Measurements from ENCODE around the gene CCR6. TPM values are rescaled to one million over a fixed set of nuclear protein-coding genes. Genes with fewer than 3 reads are reported as not detected.

The CCR6 gene
- total RNA-seq, 2 donors from 2014 or later: not detected

DNA sequence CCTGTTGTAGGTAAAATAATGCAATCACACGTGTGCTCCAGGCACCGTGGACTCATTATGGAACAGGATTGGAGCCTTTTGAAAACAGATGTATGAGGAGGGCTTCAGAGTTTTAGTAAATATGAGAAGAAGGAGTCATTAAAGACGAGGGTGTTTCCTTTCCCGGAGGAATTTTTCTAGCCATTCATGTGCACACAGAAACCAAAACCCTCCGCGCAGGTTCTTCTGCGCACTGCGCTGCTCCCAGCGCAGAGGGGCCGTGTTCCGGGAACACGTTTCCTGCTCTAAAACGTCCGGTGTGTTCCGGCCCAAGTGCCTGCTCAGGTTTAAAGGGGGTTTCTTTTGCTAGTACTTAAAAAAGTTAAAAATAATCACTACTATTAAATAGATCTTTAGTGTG lies 23.2 kb downstream of the CCR6 start:
- DNase-seq (ENCODE audit: low spot score in 2 of 2) (no peak), ATAC-seq (no peak)
- Mint-ChIP-seq H3K27ac (no peak overlapping the region), H3K9me3 (no peaks in the 10 kb centered on the region), H3K36me3 (no peaks in the 10 kb centered on the region)

DNA sequence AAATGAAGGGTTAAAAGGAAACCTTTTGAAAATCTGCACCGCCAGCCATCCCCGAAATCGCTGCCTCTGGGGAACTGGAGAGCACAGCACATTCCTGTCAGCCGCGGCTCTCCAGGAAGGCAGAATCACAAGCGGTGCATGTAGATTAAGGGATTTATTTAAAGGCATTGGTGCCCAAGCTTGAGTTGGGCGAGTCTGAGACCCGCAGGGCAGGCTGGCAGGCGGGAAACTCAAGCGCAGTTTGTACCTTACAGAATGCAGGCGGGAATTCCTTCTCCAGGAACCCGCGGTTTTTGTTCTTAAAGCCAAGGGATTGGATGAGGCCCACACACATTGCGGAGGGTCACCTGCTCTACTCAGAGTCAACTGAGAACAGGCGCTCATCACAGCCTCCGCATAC lies 24.1 kb downstream of the CCR6 start:
- Mint-ChIP-seq H3K36me3 (no peaks in the 10 kb centered on the region), H3K9me3 (no peaks in the 10 kb centered on the region), H3K27ac (peak overlapping the region in 1 of 2 donors; percentile 33)
- no peak for ATAC-seq
- DNase-seq (ENCODE audit: low spot score in 2 of 2): no peak

DNA sequence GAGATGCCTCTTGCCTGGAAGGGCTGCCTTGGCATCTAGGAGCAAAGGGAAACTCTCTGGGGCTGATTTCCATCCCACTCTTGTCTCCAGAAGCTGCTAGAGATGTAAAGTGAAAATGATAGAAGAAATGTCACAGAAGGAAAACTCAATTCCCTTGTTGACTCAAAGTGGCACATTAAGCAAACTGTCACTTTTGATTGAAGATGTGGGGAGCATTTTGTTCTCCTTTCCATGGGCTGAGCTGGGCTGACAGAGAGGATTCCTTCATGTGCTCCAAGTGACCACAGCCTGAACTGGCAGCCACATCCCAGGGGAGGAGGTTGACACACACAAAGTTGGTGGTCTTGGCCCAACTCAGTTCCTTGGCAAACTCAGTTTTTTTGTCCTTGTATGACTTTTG lies 25.1 kb downstream of the CCR6 start:
- Mint-ChIP-seq H3K36me3 (no peaks in the 10 kb centered on the region), H3K9me3 (no peaks in the 10 kb centered on the region), H3K27ac (no peak overlapping the region)
- DNase-seq (ENCODE audit: low spot score in 2 of 2) (no peak), ATAC-seq (no peak)

DNA sequence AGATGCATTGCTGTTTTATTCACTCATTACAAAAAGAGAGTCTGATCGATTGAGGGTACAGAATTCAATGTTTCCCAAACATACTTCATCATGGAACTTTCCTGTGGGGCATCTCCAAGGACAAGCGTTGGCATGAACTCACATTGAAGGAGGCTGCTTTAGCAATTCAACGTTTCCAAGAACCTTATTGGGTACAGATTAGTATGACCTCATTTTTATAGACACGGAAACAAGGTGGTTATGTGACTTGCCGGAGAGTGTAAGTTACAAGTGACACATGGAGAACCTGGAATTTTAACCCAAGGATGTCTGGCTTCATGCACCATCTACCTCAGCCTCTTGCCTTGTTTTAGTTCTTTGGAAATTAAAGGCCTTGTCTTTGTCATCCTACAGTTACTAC lies 26.1 kb downstream of the CCR6 start:
- ATAC-seq: no peak
- H3K27ac Mint-ChIP-seq: no peak overlapping the region
- no peaks in the 10 kb centered on the region for H3K9me3 Mint-ChIP-seq
- no peaks in the 10 kb centered on the region for H3K36me3 Mint-ChIP-seq
- no peak for DNase-seq (ENCODE audit: low spot score in 2 of 2)

DNA sequence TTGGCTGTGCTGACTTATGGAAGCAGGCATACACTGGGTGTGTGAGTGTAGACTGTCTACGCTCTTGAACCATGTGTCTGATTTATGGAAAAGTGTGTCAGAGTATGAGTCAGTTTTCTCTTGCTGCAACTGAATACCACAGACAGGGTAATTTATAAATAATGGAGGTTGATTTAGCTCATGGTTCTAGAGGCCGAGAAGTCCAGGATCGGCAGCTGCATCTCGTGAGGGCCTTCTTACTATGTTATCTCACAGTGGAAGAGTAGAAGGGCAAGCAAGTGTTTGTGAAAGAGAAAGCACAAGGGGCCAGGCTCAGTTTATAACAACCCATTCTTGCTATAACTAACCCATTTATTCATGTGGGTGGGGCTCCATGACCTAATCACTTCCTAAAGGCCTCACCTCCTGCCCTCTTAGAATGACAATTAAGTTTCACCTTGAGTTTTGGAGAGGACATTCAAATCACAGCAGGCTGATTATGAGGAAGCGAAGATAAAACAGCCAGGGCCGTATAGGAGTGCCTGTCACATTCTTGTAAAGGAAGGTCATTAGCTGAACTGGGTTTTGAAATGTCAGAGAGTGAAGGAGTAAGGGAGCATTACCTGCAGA lies 28.1 kb downstream of the CCR6 start:
- H3K9me3 Mint-ChIP-seq: no peaks in the 10 kb centered on the region
- ATAC-seq: peak; percentile 51 to 93

DNA sequence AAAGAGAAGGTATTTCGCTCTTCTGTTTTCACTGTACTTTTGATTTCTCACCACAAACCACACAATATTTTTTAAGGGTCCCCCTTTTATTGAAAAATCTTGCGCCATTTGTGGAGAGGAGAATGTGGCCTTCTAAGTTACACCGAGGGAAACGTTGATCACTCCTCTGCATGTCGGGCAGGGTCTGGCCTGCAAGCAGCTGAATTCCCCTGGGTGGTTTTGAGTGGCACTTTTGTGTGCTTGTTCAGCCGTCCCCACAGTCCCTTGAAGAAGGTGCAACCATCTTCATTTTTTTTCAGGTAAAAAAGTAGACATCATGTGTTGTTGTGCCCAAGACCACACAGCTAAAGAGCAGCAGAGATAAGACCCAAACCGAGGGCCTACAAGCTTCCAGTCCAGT lies 28.8 kb downstream of the CCR6 start:
- Mint-ChIP-seq H3K27ac (no peak overlapping the region), H3K36me3 (no peaks in the 10 kb centered on the region)
- ATAC-seq: no peak

More for the DNA sequence above, 28.1 kb downstream of the CCR6 start:
- peak in 1 of 2 donors; percentile 9 for DNase-seq (ENCODE audit: low spot score in 2 of 2)
- H3K27ac Mint-ChIP-seq: peak overlapping the region; percentile 1 to 25
- H3K36me3 Mint-ChIP-seq: no peaks in the 10 kb centered on the region

DNA sequence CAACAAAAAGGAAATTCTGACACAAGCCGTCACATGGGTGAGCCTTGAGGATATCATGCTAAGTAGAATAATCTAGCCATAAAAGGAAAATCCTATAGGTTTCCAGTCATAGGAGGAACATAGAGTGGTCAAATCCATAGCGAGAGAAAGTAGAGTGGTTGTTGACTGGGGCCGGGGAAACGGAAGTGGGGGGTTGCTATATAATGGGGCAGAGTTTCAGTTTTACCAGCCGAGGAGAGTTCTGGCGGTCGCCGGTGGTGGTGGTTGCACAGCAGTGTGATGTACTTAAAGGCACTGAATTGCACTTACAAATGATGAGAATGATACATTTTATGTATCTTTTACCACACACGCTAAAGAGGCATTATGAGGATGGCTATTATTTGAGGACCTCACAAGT lies 30.0 kb downstream of the CCR6 start:
- ATAC-seq (peak in 1 of 2 donors; percentile 49), DNase-seq (ENCODE audit: low spot score in 2 of 2) (no peak)
- no peak overlapping the region for H3K27ac Mint-ChIP-seq

More for the DNA sequence above, 28.8 kb downstream of the CCR6 start:
- no peak for DNase-seq (ENCODE audit: low spot score in 2 of 2)
- H3K9me3 Mint-ChIP-seq: no peaks in the 10 kb centered on the region

DNA sequence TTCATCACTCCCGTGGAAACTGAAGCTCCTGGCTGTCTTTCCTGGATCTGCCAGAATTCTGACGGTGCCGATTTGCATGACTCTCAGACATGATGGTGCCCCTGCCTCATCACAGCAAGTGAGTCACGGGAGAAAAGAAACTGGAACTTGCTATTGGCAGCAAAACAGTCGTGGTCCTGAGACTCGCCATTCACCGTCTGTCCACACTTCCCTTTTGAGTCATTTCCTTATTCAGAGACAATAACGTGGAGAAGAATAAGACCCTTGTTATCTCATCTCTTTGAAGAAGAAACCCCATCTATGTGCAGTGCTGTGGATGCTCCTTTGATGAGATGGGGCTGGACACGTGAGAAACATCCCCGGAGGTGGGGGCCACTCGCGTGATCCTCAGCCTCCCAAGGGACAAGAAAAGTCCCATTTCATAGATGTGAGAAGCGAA lies 30.6 kb downstream of the CCR6 start:
- Mint-ChIP-seq H3K27ac (no peak overlapping the region), H3K9me3 (no peaks in the 10 kb centered on the region), H3K36me3 (no peaks in the 10 kb centered on the region)
- ATAC-seq (peak in 1 of 2 donors; percentile 58), DNase-seq (ENCODE audit: low spot score in 2 of 2) (no peak)

More for the DNA sequence above, 30.0 kb downstream of the CCR6 start:
- Mint-ChIP-seq H3K9me3 (no peaks in the 10 kb centered on the region), H3K36me3 (no peaks in the 10 kb centered on the region)

DNA sequence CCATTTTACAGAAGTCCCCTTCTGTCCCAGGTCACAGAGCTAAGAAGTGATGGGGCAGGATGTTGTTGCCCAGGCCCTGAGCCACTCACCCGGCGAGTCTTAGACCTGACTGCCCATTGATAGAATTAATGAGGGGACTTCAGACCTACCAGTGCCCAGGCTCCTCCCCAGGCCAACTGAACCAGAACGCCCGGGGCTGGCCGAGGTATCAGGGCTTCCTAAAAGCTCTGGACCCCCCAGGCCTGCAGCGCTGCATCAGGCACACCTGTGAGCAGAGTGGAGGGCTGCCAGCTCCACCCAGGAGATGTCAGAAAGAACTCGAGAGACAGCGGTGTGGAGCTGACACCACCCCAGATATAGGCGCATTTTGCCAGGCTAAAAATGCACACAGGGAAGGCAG lies 31.4 kb downstream of the CCR6 start:
- Mint-ChIP-seq H3K27ac (no peak overlapping the region), H3K36me3 (no peaks in the 10 kb centered on the region), H3K9me3 (no peaks in the 10 kb centered on the region)
- no peak for DNase-seq (ENCODE audit: low spot score in 2 of 2)
- no peak for ATAC-seq

DNA sequence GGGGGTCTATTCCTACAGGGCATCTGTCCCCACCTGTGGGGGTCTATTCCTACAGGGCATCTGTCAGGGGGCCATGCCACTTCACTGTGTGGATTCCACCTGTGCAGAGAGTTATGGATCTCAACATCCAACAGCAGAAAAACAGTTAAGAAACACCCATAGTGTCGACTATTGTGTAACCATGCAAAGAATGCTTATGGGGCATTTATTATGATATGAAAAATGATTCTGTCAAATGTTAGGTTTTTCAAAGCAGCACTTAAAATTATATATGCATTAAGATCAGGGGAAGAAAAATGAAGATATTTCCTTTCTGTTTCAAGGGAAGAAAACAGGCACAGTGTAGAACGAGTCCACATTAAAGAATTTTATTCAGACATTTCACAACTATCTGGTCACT lies 32.0 kb downstream of the CCR6 start:
- no peak for ATAC-seq
- H3K9me3 Mint-ChIP-seq: no peaks in the 10 kb centered on the region
- no peak for DNase-seq (ENCODE audit: low spot score in 2 of 2)

DNA sequence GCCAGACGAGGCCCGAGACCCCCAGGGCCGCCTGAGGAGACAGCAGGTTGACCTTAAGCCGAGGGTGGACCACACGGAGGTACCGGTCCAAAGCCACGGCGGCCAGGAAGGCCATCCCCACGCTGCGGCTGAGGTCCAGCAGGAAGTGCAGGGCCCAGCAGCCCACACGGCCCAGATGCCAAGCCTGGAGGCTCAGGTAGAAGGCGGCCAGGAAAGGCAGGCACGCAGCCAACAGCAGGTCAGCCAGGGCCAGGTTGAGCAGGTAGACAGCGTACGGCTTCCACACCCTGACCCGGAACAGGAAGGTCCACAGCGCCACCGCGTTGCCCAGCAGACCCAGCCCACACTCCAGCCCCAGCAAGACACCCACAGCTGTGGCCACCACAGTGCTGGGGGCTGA lies 34.5 kb downstream of the CCR6 start:
- H3K36me3 Mint-ChIP-seq: no peaks in the 10 kb centered on the region
- no peak for DNase-seq (ENCODE audit: low spot score in 2 of 2)
- ATAC-seq: no peak
- no peak overlapping the region for H3K27ac Mint-ChIP-seq
- no peaks in the 10 kb centered on the region for H3K9me3 Mint-ChIP-seq

More for the DNA sequence above, 32.0 kb downstream of the CCR6 start:
- H3K27ac Mint-ChIP-seq: no peak overlapping the region
- no peaks in the 10 kb centered on the region for H3K36me3 Mint-ChIP-seq

DNA sequence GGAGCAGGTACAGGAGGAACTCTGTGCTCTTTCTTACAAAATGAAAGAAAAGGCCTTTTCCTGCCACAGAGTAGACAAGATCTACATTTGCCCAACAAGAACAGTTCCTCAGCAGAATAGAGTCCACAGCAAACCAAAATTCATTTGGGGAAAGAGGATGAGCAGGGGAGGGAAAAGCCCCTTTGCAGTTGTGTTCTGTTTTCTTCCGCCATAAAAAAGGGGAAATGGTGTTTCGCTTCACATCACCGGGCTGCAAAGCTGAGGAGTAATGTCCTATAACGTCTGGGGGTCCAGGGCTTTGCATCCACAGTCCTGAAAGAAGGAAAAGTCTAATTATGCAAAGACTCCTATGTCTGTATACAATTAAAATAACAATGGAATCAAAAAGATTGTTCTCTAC lies 35.0 kb downstream of the CCR6 start, which contains the start of gene GPR31:
Gene GPR31 (minus strand): TSS at position 118 of the 400 bp plus-strand sequence. CDS start 149 bp downstream, outside the sequence.
- H3K36me3 Mint-ChIP-seq: no peaks in the 10 kb centered on the region
- no peak for ATAC-seq

DNA sequence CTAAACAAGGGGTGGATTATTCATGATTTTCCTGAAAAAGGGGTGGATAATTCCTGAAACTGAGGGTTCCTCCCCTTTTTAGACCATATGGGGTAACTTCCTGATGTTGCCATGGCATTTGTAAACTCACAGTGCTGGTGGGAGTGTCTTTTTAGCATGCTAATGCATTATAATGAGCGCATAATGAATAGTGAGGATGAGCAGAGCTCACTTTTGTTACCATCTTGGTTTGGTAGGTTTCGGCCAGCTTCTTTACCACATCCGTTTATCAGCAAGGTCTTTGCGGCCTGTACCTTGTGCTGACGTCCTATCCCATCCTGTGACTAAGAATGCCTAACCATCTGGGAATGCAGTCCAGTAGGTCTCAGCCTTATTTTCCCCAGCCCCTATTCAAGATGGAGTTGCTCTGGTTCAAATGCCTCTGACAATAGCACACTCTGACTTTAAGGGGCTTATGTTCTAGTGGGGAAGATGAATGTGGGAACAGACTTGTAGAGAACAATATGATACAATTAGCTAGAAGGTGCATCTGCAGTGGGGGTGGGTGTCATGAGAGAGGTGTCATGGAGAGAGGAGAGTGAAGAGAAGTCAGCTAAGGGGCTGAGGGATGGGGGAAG lies 39.1 kb downstream of the CCR6 start:
- H3K36me3 Mint-ChIP-seq: no peaks in the 10 kb centered on the region
- H3K27ac Mint-ChIP-seq: peak overlapping the region in 1 of 2 donors; percentile 1
- ATAC-seq (no peak), DNase-seq (ENCODE audit: low spot score in 2 of 2) (no peak)
- H3K9me3 Mint-ChIP-seq: no peaks in the 10 kb centered on the region

More for the DNA sequence above, 35.0 kb downstream of the CCR6 start, which contains the start of gene GPR31:
- Mint-ChIP-seq H3K9me3 (no peaks in the 10 kb centered on the region), H3K27ac (no peak within 1 kb of the TSS)
- no peak for DNase-seq (ENCODE audit: low spot score in 2 of 2)

DNA sequence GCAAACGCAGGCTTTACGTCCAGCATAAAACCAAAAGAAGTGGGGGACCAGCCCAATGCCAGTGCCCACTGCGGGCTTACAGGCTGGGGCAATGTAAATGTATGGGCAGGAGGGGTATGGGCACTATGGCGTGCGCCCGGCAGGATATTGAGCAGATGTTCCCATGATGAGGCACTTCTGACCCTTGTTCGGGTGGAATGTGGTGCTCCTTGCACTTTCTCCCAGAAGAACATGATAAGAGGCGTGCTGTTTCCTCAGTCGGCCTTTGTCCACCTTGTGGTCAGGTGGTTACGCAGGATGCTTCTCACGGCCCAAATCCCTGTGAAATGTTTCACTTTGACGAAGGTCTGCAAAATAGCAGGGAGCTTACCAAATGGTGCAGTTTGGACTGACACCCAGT lies 39.7 kb downstream of the CCR6 start:
- no peaks in the 10 kb centered on the region for H3K9me3 Mint-ChIP-seq
- DNase-seq (ENCODE audit: low spot score in 2 of 2): no peak
- ATAC-seq: no peak
- no peaks in the 10 kb centered on the region for H3K36me3 Mint-ChIP-seq
- peak overlapping the region in 1 of 2 donors; percentile 1 for H3K27ac Mint-ChIP-seq

DNA sequence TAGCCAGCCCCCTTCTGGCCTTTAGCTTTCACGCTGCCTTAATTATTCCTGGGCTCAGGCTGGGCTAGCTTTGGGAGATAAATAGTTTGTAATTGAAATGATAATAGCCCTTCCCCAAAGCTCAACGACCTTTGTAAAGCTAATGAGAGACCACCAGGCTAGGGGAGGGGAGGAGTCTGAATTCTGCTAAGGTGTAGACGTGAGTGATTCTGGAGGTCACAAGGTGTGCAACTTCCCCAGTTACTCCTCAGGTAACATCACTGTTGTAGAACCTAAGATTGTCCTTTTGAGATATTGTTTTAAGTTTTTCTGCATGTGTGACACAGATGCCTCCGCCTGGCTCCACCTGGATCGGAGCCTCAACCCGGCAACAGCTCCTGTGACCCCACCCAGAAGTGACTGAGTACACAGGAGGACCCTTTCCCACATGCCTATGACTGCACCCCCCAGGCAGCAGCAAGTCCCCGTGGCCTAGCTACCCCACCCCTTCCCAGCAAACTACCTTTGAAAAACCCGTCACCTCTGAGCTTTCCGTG lies 40.6 kb downstream of the CCR6 start:
- Mint-ChIP-seq H3K27ac (no peak overlapping the region), H3K36me3 (no peaks in the 10 kb centered on the region), H3K9me3 (no peaks in the 10 kb centered on the region)
- ATAC-seq (no peak), DNase-seq (ENCODE audit: low spot score in 2 of 2) (no peak)

DNA sequence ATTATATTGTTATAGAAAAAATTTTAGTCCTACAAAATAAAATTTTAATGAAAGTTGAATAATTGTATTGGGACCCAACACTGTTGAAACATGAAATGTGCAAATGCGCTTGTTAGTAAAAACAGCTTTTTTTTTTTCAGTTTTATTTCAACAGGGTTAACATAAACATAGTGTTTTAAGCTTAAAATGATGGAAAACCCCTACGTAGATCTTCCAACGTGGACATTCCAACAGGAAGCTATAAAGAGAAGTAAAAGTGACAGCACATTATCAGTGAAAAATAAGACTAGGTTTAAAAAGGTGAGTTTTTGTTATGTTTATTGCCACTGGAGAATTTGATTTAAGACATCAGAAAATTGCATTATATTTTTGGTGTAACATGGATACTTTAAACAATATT lies 41.4 kb downstream of the CCR6 start:
- Mint-ChIP-seq H3K36me3 (no peaks in the 10 kb centered on the region), H3K27ac (no peak overlapping the region), H3K9me3 (no peaks in the 10 kb centered on the region)
- ATAC-seq (no peak), DNase-seq (ENCODE audit: low spot score in 2 of 2) (no peak)

DNA sequence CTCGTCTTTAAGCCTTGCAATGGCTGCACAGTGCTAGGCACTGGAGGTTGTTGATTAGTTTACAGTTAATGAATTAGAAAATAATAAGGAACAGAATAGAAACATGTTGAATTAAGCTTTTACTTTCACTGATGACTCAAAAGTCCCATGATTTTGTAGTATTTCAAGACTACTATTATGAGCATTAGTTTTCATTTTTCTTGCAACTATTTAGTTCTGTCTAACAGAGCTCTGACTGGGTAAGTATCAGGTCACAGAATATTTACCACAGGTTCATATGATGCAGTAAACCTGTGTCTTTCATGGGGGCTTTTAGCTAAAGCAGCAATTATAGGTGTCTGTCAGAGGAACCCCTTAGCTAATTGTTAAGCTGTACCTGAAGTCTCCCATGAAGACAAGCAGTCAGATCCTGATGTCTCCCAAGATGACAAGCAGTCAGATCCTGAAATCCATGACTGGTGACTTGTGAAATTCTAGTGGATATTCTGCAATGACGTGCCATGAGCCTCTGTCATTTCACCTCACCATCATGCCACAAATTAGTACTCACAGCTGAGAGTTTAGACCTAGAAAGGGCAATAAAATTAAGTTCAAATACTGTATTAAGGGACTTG lies 43.1 kb downstream of the CCR6 start:
- Mint-ChIP-seq H3K27ac (no peak overlapping the region), H3K9me3 (no peaks in the 10 kb centered on the region), H3K36me3 (no peaks in the 10 kb centered on the region)
- DNase-seq (ENCODE audit: low spot score in 2 of 2) (no peak), ATAC-seq (peak in 1 of 2 donors; percentile 56)
